Measurements from ENCODE around the gene WNT7A.

DNA sequence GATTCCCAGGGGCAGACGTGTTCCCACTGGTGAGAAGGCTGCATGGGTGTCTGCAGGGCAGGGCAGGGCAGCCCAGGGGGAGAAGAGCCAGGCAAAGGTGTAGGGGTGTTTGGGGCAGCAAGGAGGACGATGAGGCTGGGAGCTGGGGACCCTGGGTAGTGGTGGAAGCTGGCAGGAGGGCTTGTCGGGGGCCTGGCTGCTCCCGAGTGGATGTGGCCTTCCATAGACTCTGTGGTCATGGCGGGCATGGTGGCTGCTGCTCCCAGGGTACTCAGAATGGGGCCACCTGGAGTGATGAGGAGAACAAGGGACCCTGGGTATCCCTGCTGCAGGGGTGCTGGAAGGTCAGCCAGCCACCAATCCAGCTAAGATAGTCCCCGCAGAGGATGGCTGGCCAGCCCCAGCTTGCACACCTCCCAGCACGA lies 107.5 kb downstream of the WNT7A start:
- TF ChIP-seq, protein P1, sequence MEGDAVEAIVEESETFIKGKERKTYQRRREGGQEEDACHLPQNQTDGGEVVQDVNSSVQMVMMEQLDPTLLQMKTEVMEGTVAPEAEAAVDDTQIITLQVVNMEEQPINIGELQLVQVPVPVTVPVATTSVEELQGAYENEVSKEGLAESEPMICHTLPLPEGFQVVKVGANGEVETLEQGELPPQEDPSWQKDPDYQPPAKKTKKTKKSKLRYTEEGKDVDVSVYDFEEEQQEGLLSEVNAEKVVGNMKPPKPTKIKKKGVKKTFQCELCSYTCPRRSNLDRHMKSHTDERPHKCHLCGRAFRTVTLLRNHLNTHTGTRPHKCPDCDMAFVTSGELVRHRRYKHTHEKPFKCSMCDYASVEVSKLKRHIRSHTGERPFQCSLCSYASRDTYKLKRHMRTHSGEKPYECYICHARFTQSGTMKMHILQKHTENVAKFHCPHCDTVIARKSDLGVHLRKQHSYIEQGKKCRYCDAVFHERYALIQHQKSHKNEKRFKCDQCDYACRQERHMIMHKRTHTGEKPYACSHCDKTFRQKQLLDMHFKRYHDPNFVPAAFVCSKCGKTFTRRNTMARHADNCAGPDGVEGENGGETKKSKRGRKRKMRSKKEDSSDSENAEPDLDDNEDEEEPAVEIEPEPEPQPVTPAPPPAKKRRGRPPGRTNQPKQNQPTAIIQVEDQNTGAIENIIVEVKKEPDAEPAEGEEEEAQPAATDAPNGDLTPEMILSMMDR (conservative IDR thresholded peaks at IDR 0.05; ENCODE audit: low read length): no peak
- no peak for TF ChIP-seq EZH2phosphoT487 (IDR thresholded peaks at IDR 0.05; ENCODE audit: borderline replicate concordance)
